Measurements from ENCODE around the gene YWHAG.

DNA sequence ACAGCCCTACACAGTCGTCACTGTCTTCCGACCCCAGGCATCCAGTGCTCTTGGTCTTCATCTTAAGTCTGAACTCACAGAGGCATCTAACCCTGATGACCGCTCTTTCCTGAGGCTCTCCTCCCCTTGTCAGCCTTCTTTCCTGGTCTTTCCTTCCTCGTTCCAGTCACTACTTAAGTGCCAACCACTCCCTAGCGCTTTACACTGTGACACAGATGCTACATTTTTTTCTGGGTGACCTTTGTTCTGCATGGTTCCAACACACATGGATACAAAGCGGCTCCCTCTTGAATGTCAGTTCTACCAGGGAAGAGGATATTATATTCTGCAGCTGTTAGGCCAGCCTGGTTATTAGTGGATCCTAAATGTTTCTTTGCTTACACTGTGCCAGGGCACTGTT, 12.7 kb downstream of the YWHAG start:
- TF ChIP-seq, protein P1, sequence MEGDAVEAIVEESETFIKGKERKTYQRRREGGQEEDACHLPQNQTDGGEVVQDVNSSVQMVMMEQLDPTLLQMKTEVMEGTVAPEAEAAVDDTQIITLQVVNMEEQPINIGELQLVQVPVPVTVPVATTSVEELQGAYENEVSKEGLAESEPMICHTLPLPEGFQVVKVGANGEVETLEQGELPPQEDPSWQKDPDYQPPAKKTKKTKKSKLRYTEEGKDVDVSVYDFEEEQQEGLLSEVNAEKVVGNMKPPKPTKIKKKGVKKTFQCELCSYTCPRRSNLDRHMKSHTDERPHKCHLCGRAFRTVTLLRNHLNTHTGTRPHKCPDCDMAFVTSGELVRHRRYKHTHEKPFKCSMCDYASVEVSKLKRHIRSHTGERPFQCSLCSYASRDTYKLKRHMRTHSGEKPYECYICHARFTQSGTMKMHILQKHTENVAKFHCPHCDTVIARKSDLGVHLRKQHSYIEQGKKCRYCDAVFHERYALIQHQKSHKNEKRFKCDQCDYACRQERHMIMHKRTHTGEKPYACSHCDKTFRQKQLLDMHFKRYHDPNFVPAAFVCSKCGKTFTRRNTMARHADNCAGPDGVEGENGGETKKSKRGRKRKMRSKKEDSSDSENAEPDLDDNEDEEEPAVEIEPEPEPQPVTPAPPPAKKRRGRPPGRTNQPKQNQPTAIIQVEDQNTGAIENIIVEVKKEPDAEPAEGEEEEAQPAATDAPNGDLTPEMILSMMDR (IDR thresholded peaks at IDR 0.05) = no peak
- TF ChIP-seq POLR2A (IDR thresholded peaks at IDR 0.05) = no peak

All from heart left ventricle (tissue), 13 donors.